Osteoblast (primary cell): Measurements from ENCODE around the gene HS3ST2. TPM values are rescaled to one million over a fixed set of nuclear protein-coding genes. Genes with fewer than 3 reads are reported as not detected.

Experiments used
- DNase-seq: peaks from one replicate; pipeline ENCODE4 v3.0.0; 2011; ENCODE audit warnings: low spot score, mixed read lengths; ENCODE audit not compliant: insufficient read length; ENCODE audit errors: missing footprints
- H2AFZ ChIP-seq: 2 replicates; pipeline ENCODE4 v1.6.0; 2011; ENCODE audit warnings: mild to moderate bottlenecking, low read length
- H3K27ac ChIP-seq: 2 replicates; pipeline ENCODE4 v1.5.1; 2011; ENCODE audit warnings: mild to moderate bottlenecking, low read depth, low read length, moderate library complexity
- H3K27me3 ChIP-seq: 2 replicates; pipeline ENCODE4 v1.6.0; 2012; ENCODE audit warnings: mild to moderate bottlenecking, control low read depth, inconsistent platforms, low read length, moderate library complexity; ENCODE audit not compliant: insufficient read depth
- H3K36me3 ChIP-seq: 2 replicates; pipeline ENCODE4 v1.5.1; 2011; ENCODE audit warnings: mild to moderate bottlenecking, low read length, control low read depth, moderate library complexity; ENCODE audit not compliant: insufficient read depth
- H3K4me1 ChIP-seq: 2 replicates; pipeline ENCODE4 v1.5.1; 2011; ENCODE audit warnings: mild to moderate bottlenecking, low read length, control low read depth, moderate library complexity; ENCODE audit not compliant: insufficient read depth
- H3K4me2 ChIP-seq: 2 replicates; pipeline ENCODE4 v1.6.0; 2011; ENCODE audit warnings: mild to moderate bottlenecking, low read length; ENCODE audit not compliant: insufficient read depth
- H3K4me3 ChIP-seq: fragments of 200-600 bp; sonication (generic); 3 replicates; pipeline ENCODE4 v1.5.1; 2012; ENCODE audit warnings: mild to moderate bottlenecking, low read length, inconsistent platforms; ENCODE audit not compliant: insufficient read depth
- H3K79me2 ChIP-seq: 2 replicates; pipeline ENCODE4 v1.6.0; 2012; ENCODE audit warnings: mild to moderate bottlenecking, low read length, control low read depth, inconsistent platforms; ENCODE audit not compliant: insufficient read depth
- H3K9me3 ChIP-seq: 2 replicates; pipeline ENCODE4 v1.5.1; 2011; ENCODE audit warnings: low read depth, low read length, control low read depth
- H4K20me1 ChIP-seq: 2 replicates; pipeline ENCODE4 v1.6.0; 2012; ENCODE audit warnings: mild to moderate bottlenecking, low read length, control low read depth; ENCODE audit not compliant: insufficient read depth
- CTCF ChIP-seq: IDR thresholded peaks from 2 replicates; pipeline ENCODE4 v1.5.1; 2011; ENCODE audit warnings: mild to moderate bottlenecking, low read depth, low read length, moderate library complexity; ENCODE audit errors: extremely low read depth
- total RNA-seq: library from RNA; depleted of rRNA; stranded (reverse); fragments of >200 nt; gene quantifications from 2 replicates; pipeline ENCODE4 v1.2.3, GENCODE V29; 2012

The HS3ST2 gene
- total RNA-seq, 1 donor = under 0.01 TPM

- no peak for TF ChIP-seq CTCF
- Histone ChIP-seq H2AFZ (no peak overlapping the region), H3K4me2 (no peak overlapping the region), H4K20me1 (no peaks in the 10 kb centered on the region), H3K9me3 (no peaks in the 10 kb centered on the region), H3K36me3 (no peaks in the 10 kb centered on the region), H3K27ac (no peak overlapping the region), H3K4me3 (no peak overlapping the region), H3K27me3 (peaks cover 13% of the 10 kb centered on the region), H3K79me2 (no peaks in the 10 kb centered on the region), H3K4me1 (no peaks in the 10 kb centered on the region)
- DNase-seq = no peak
Measured at GRCh38 chr16:22810226-22810625, 3.7 kb upstream of the HS3ST2 start.

GRCh38 chr16:22813223-22813947, 577 bp upstream of the HS3ST2 start:
- Histone ChIP-seq H3K9me3 (no peaks in the 10 kb centered on the region), H3K79me2 (no peaks in the 10 kb centered on the region), H3K27me3 (peaks cover 15% of the 10 kb centered on the region), H4K20me1 (no peaks in the 10 kb centered on the region), H3K4me2 (no peak overlapping the region), H3K4me3 (no peak overlapping the region), H2AFZ (no peak overlapping the region), H3K4me1 (no peaks in the 10 kb centered on the region), H3K27ac (no peak overlapping the region), H3K36me3 (no peaks in the 10 kb centered on the region)
- peak; percentile 57 for TF ChIP-seq CTCF
- peak; percentile 93 for DNase-seq

GRCh38 chr16:22814711-22815105, 746 bp downstream of the HS3ST2 start:
- Histone ChIP-seq H3K27me3 (peaks cover 15% of the 10 kb centered on the region), H3K36me3 (no peaks in the 10 kb centered on the region), H2AFZ (no peak overlapping the region), H3K9me3 (no peaks in the 10 kb centered on the region), H4K20me1 (no peaks in the 10 kb centered on the region), H3K4me2 (no peak overlapping the region), H3K4me3 (no peak overlapping the region), H3K27ac (no peak overlapping the region), H3K4me1 (no peaks in the 10 kb centered on the region), H3K79me2 (no peaks in the 10 kb centered on the region)
- peak; percentile 41 for DNase-seq
- TF ChIP-seq CTCF = no peak

GRCh38 chr16:22815863-22816262, 1.9 kb downstream of the HS3ST2 start:
- no peak for TF ChIP-seq CTCF
- peak; percentile 63 for DNase-seq
- H3K9me3 ChIP-seq = no peaks in the 10 kb centered on the region

More at GRCh38 chr16:22815863-22816262, 1.9 kb downstream of the HS3ST2 start:
- H3K79me2 ChIP-seq = no peaks in the 10 kb centered on the region
- H3K4me2 ChIP-seq = no peak overlapping the region
- H2AFZ ChIP-seq = no peak overlapping the region
- no peaks in the 10 kb centered on the region for H4K20me1 ChIP-seq
- H3K27me3 ChIP-seq = peaks cover 15% of the 10 kb centered on the region
- H3K4me1 ChIP-seq = no peaks in the 10 kb centered on the region
- H3K36me3 ChIP-seq = no peaks in the 10 kb centered on the region
- no peak overlapping the region for H3K27ac ChIP-seq
- no peak overlapping the region for H3K4me3 ChIP-seq
